K562 (cell line): ENCODE results near the gene ZNF593OS.

Experiments used
- BHLHE40 ChIP-seq: IDR thresholded peaks from 2 replicates; pipeline ENCODE4 v1.6.1; 2011; ENCODE audit warnings: low read length, improper control_type of control experiment
- GABPA ChIP-seq: fragments of 200-800 bp; sonication (Bioruptor generic); conservative IDR thresholded peaks from 2 replicates; pipeline ENCODE4 v1.6.1; 2016; ENCODE audit warnings: low read depth, missing genetic modification characterization, missing compliant biosample characterization
- HDGF ChIP-seq: fragments of 450-650 bp; IDR thresholded peaks from 2 replicates; pipeline ENCODE4 v1.6.1; 2016
- KAT7 ChIP-seq: sonication (generic); formaldehyde crosslinking; IDR thresholded peaks from 2 replicates; pipeline ENCODE4 v1.8.0; 2022; ENCODE audit warnings: missing genetic modification reagents, mild to moderate bottlenecking, borderline replicate concordance
- MXI1 ChIP-seq: IDR thresholded peaks from 2 replicates; pipeline ENCODE4 v1.6.1; 2011; ENCODE audit warnings: low read depth, mild to moderate bottlenecking, improper control_type of control experiment, low read length
- NCOA2 ChIP-seq, 2 experiments: fragments of 450-650 bp; IDR thresholded peaks; 2 replicates each; pipeline ENCODE4 v1.6.1; 2018; ENCODE audit warnings: mild to moderate bottlenecking in 2 of 2, moderate library complexity in 1 of 2; ENCODE audit not compliant: partially characterized antibody in 2 of 2
- NCOR1 ChIP-seq: fragments of 450-650 bp; IDR thresholded peaks from 2 replicates; pipeline ENCODE4 v1.6.1; 2016; ENCODE audit warnings: mild to moderate bottlenecking, moderate library complexity
- POLR2AphosphoS5 ChIP-seq: IDR thresholded peaks from 2 replicates; pipeline ENCODE4 v1.6.1; 2011; ENCODE audit warnings: mild to moderate bottlenecking, low read depth, low read length, moderate library complexity; ENCODE audit not compliant: control insufficient read depth, insufficient read depth
- SMC3 ChIP-seq: conservative IDR thresholded peaks from 2 replicates; pipeline ENCODE4 v1.6.1; 2011; ENCODE audit warnings: low read depth, low read length, improper control_type of control experiment; ENCODE audit not compliant: insufficient read depth
- STAG1 ChIP-seq: sonication (generic); formaldehyde crosslinking; IDR thresholded peaks from 2 replicates; pipeline ENCODE4 v1.5.0; 2020; ENCODE audit warnings: missing genetic modification reagents, borderline replicate concordance
- ZNF644 ChIP-seq: fragments of 200-800 bp; sonication (Bioruptor generic); IDR thresholded peaks from 2 replicates; pipeline ENCODE4 v1.6.1; 2016; ENCODE audit warnings: low read depth, missing genetic modification characterization, missing compliant biosample characterization
- TF ChIP-seq, protein P1 (sequence below), 3 experiments: IDR thresholded peaks in 2 of 3; conservative IDR thresholded peaks in 1 of 3; 2 replicates each; pipeline ENCODE4 v1.5.1; 2011 to 2012; ENCODE audit warnings: low read length in 3 of 3, mild to moderate bottlenecking in 3 of 3, control low read depth in 2 of 3, improper control_type of control experiment in 1 of 3, inconsistent platforms in 1 of 3, low read depth in 1 of 3, mixed read lengths in 1 of 3, moderate library complexity in 1 of 3; ENCODE audit not compliant: insufficient read depth in 2 of 3
- TF ChIP-seq, protein P2 (sequence below): fragments of 200-600 bp; sonication (generic); IDR thresholded peaks from one replicate; pipeline ENCODE4 v1.6.1; 2012; ENCODE audit warnings: mild to moderate bottlenecking, low read depth, low read length, inconsistent platforms

DNA sequence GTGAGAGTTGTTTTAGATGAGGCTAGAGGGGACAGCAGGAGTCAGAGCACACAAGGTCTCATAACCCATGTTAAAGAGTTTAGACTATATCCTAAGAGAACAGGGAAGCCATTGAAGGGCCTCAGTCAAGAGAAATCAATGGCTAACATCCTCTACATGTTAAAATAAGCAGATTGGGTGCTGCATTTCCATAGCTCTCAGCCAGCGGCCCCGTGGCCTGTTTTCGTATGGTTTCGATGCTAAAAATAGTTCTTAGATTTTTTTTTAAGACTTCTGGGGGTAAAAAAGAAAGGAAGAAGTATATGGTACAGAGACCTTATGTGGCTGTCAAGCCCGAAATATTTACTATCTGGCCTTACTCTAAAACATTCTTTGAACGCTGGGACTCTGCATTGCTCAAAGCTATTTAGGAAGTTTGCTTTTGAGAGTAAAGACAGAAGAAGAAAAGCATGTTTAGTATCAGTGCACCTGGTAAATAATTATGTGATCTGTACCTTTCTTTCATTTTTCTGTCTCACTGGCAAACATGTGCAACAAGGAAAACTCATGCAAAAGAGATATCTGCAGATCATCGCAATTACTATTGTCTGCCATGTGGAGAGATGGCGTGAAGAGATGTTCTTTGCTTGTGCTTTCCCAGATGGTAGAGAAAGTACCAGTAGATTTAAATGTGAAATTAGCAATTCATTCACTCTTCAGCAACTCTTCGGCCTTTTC lies 51.6 kb downstream of the ZNF593OS start:
- TF ChIP-seq GABPA (tag) (no peak), MXI1 (no peak), HDGF (no peak), POLR2AphosphoS5 (no peak), BHLHE40 (no peak), NCOA2 (IDR thresholded peaks at IDR 0.05; ENCODE audit: partially characterized antibody in 2 of 2) (no peak), KAT7 (CRISPR knock-in tag) (no peak), STAG1 (CRISPR knock-in tag) (no peak), ZNF644 (tag) (no peak), SMC3 (no peak), NCOR1 (no peak)
- TF ChIP-seq, protein P1, sequence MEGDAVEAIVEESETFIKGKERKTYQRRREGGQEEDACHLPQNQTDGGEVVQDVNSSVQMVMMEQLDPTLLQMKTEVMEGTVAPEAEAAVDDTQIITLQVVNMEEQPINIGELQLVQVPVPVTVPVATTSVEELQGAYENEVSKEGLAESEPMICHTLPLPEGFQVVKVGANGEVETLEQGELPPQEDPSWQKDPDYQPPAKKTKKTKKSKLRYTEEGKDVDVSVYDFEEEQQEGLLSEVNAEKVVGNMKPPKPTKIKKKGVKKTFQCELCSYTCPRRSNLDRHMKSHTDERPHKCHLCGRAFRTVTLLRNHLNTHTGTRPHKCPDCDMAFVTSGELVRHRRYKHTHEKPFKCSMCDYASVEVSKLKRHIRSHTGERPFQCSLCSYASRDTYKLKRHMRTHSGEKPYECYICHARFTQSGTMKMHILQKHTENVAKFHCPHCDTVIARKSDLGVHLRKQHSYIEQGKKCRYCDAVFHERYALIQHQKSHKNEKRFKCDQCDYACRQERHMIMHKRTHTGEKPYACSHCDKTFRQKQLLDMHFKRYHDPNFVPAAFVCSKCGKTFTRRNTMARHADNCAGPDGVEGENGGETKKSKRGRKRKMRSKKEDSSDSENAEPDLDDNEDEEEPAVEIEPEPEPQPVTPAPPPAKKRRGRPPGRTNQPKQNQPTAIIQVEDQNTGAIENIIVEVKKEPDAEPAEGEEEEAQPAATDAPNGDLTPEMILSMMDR (IDR thresholded peaks at IDR 0.05 in 2 of 3, conservative IDR thresholded peaks at IDR 0.05 in 1 of 3; ENCODE audit: insufficient read depth in 2 of 3, low read depth in 1 of 3, low read length in 3 of 3): no peak
- TF ChIP-seq, protein P2, sequence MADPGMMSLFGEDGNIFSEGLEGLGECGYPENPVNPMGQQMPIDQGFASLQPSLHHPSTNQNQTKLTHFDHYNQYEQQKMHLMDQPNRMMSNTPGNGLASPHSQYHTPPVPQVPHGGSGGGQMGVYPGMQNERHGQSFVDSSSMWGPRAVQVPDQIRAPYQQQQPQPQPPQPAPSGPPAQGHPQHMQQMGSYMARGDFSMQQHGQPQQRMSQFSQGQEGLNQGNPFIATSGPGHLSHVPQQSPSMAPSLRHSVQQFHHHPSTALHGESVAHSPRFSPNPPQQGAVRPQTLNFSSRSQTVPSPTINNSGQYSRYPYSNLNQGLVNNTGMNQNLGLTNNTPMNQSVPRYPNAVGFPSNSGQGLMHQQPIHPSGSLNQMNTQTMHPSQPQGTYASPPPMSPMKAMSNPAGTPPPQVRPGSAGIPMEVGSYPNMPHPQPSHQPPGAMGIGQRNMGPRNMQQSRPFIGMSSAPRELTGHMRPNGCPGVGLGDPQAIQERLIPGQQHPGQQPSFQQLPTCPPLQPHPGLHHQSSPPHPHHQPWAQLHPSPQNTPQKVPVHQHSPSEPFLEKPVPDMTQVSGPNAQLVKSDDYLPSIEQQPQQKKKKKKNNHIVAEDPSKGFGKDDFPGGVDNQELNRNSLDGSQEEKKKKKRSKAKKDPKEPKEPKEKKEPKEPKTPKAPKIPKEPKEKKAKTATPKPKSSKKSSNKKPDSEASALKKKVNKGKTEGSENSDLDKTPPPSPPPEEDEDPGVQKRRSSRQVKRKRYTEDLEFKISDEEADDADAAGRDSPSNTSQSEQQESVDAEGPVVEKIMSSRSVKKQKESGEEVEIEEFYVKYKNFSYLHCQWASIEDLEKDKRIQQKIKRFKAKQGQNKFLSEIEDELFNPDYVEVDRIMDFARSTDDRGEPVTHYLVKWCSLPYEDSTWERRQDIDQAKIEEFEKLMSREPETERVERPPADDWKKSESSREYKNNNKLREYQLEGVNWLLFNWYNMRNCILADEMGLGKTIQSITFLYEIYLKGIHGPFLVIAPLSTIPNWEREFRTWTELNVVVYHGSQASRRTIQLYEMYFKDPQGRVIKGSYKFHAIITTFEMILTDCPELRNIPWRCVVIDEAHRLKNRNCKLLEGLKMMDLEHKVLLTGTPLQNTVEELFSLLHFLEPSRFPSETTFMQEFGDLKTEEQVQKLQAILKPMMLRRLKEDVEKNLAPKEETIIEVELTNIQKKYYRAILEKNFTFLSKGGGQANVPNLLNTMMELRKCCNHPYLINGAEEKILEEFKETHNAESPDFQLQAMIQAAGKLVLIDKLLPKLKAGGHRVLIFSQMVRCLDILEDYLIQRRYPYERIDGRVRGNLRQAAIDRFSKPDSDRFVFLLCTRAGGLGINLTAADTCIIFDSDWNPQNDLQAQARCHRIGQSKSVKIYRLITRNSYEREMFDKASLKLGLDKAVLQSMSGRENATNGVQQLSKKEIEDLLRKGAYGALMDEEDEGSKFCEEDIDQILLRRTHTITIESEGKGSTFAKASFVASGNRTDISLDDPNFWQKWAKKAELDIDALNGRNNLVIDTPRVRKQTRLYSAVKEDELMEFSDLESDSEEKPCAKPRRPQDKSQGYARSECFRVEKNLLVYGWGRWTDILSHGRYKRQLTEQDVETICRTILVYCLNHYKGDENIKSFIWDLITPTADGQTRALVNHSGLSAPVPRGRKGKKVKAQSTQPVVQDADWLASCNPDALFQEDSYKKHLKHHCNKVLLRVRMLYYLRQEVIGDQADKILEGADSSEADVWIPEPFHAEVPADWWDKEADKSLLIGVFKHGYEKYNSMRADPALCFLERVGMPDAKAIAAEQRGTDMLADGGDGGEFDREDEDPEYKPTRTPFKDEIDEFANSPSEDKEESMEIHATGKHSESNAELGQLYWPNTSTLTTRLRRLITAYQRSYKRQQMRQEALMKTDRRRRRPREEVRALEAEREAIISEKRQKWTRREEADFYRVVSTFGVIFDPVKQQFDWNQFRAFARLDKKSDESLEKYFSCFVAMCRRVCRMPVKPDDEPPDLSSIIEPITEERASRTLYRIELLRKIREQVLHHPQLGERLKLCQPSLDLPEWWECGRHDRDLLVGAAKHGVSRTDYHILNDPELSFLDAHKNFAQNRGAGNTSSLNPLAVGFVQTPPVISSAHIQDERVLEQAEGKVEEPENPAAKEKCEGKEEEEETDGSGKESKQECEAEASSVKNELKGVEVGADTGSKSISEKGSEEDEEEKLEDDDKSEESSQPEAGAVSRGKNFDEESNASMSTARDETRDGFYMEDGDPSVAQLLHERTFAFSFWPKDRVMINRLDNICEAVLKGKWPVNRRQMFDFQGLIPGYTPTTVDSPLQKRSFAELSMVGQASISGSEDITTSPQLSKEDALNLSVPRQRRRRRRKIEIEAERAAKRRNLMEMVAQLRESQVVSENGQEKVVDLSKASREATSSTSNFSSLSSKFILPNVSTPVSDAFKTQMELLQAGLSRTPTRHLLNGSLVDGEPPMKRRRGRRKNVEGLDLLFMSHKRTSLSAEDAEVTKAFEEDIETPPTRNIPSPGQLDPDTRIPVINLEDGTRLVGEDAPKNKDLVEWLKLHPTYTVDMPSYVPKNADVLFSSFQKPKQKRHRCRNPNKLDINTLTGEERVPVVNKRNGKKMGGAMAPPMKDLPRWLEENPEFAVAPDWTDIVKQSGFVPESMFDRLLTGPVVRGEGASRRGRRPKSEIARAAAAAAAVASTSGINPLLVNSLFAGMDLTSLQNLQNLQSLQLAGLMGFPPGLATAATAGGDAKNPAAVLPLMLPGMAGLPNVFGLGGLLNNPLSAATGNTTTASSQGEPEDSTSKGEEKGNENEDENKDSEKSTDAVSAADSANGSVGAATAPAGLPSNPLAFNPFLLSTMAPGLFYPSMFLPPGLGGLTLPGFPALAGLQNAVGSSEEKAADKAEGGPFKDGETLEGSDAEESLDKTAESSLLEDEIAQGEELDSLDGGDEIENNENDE: no peak
